ENCODE results near the gene ARHGEF28.

GRCh38 chr5:73822278-73822988 lies 196.4 kb downstream of the ARHGEF28 start:
- TF ChIP-seq CTCF (IDR thresholded peaks at IDR 0.05) (no peak), POLR2A (IDR thresholded peaks at IDR 0.05) (no peak)

Data from right lobe of liver (tissue), 4 donors.